Panc1 (cell line): ENCODE measurements around the gene APOL2. TPM values are rescaled to one million over a fixed set of nuclear protein-coding genes. Genes with fewer than 3 reads are reported as not detected.
"Not testable (repeated sequence)": the region's sequence is repeated elsewhere in the genome, so short reads cannot be mapped to it uniquely, and the experiment has no call there.

Source experiments
- ATAC-seq: fragments of 200-7000 bp; cut with Tn5 transposase; 2 replicates; pipeline ENCODE4 v1.9.1; 2020; ENCODE audit warnings: mild to moderate bottlenecking, moderate library complexity
- BruUV-seq: library from RNA; stranded (reverse); fragments of 400-500 nt; replicated peaks from 2 replicates; lab custom pipeline; 2021; lab: Mats Ljungman, UMichigan
- CTCF ChIA-PET: fragments of 300-600 bp; sonication (Branson Sonifier 250); formaldehyde crosslinking; loops from one replicate; lab custom pipeline; 2022; ENCODE audit warnings: antibody characterized with exemption; lab: Charles Lee
- POLR2A ChIA-PET: fragments of 300-600 bp; sonication (Branson Sonifier 250); formaldehyde crosslinking; loops from one replicate; lab custom pipeline; 2022; ENCODE audit warnings: antibody characterized with exemption; lab: Charles Lee
- DNase-seq: peaks from one replicate; pipeline ENCODE4 v3.0.0-alpha.2; 2010; ENCODE audit warnings: low read depth, low spot score
- H3K27ac ChIP-seq: 2 replicates; pipeline ENCODE4 v1.5.1; 2011; ENCODE audit warnings: mild to moderate bottlenecking, low read length, inconsistent platforms
- H3K27me3 ChIP-seq: fragments of 200-500 bp; sonication (Bioruptor generic); 2 replicates; pipeline ENCODE4 v1.6.0; 2014; ENCODE audit warnings: low read length, inconsistent platforms; ENCODE audit not compliant: control insufficient read depth, insufficient read depth
- H3K36me3 ChIP-seq: fragments of 200-500 bp; sonication (Bioruptor generic); 2 replicates; pipeline ENCODE4 v1.5.1; 2014; ENCODE audit warnings: inconsistent platforms, mild to moderate bottlenecking, low read length, moderate library complexity; ENCODE audit not compliant: control insufficient read depth, insufficient read depth
- H3K4me1 ChIP-seq: 2 replicates; pipeline ENCODE4 v1.5.1; 2011; ENCODE audit warnings: inconsistent platforms, mild to moderate bottlenecking, low read length, moderate library complexity; ENCODE audit not compliant: control insufficient read depth, insufficient read depth
- H3K4me3 ChIP-seq, 2 experiments: 2 replicates each; pipeline ENCODE4 v1.5.1; 2011 to 2012; ENCODE audit warnings: low read depth in 2 of 2, low read length in 2 of 2, mild to moderate bottlenecking in 2 of 2, inconsistent platforms in 1 of 2, moderate library complexity in 1 of 2
- H3K9me3 ChIP-seq: fragments of 200-500 bp; sonication (Bioruptor generic); 2 replicates; pipeline ENCODE4 v1.5.1; 2014; ENCODE audit warnings: low read depth, mild to moderate bottlenecking, inconsistent platforms, low read length, moderate library complexity; ENCODE audit not compliant: control insufficient read depth, insufficient read depth
- CTCF ChIP-seq: fragments of 450-650 bp; IDR thresholded peaks from 2 replicates; pipeline ENCODE4 v1.5.1; 2017; ENCODE audit warnings: mild to moderate bottlenecking
- POLR2AphosphoS5 ChIP-seq: IDR thresholded peaks from 2 replicates; pipeline ENCODE4 v1.6.1; 2012; ENCODE audit warnings: mild to moderate bottlenecking, low read depth, low read length, moderate library complexity
- REST ChIP-seq, 2 experiments: IDR thresholded peaks; 2 replicates each; pipeline ENCODE4 v1.6.1; 2011 to 2012; ENCODE audit warnings: low read depth in 2 of 2, control low read depth in 1 of 2, low read length in 1 of 2, mild to moderate bottlenecking in 1 of 2, moderate library complexity in 1 of 2; ENCODE audit not compliant: insufficient read depth in 1 of 2
- SIN3A ChIP-seq: IDR thresholded peaks from 2 replicates; pipeline ENCODE4 v1.6.1; 2012; ENCODE audit warnings: low read depth, mild to moderate bottlenecking, low read length, moderate library complexity, borderline replicate concordance; ENCODE audit not compliant: insufficient read depth
- TCF7L2 ChIP-seq: IDR thresholded peaks from 2 replicates; pipeline ENCODE4 v1.6.1; 2011; ENCODE audit warnings: mild to moderate bottlenecking, low read depth, low read length, inconsistent platforms
- in situ Hi-C: cut with HindIII; loops from 2 replicates; pipeline ENCODE4 v1.10.0; 2016; ENCODE audit warnings: low sequenced_read_pairs, low pct_unique_long_range_greater_than_20kb
- intact Hi-C: fragments of 100-400 bp; cut with micrococcal nuclease; formaldehyde crosslinking; loops from one replicate; pipeline ENCODE4 v1.10.0; 2022; ENCODE audit not compliant: unreplicated experiment
- total RNA-seq: library from RNA; stranded (reverse); gene quantifications from one replicate; pipeline ENCODE4 v1.2.1, GENCODE V29; 2021; ENCODE audit not compliant: unreplicated experiment

Gene APOL2
- total RNA-seq, 1 experiment from 2014 or later = 34.4 TPM

DNA sequence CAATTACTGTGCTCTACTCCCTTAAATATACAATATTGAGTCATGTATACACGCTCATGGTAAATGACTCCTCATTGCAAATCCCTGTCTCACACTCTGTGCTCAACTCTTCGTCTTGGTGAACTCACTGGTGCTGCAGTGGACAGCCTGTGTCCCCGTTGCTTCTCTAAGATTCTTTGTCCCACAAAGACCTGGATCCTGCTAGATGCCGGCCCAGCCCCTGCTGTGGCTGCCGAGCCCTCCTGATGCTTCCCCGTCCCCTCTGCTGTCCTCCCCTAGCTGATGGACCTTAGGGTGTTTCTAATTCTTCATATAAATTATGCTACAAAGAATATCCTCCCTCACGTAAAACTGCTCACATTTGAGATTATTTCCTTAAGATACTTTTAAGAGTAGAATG, 5.5 kb downstream of the APOL2 start:
- Histone ChIP-seq H3K4me1 (peaks cover 7% of the 10 kb centered on the region; the same call in 1 of the 2 replicates), H3K9me3 (no peaks in the 10 kb centered on the region), H3K27ac (no peak overlapping the region), H3K36me3 (no peaks in the 10 kb centered on the region), H3K27me3 (no peaks in the 10 kb centered on the region), H3K4me3 (no peak overlapping the region)
- no peak for TF ChIP-seq POLR2AphosphoS5
- in situ Hi-C loops (no loop called here), intact Hi-C loops (no loop called here)
- ATAC-seq (no peak), DNase-seq (no peak)
- ChIA-PET POLR2A (no interaction called here), CTCF (no interaction called here)
- no TSS peak for BruUV-seq

GRCh38 chr22:36232715-36233401, 6.5 kb downstream of the APOL2 start:
- no peak overlapping the region for H3K27ac ChIP-seq
- H3K27me3 ChIP-seq = no peaks in the 10 kb centered on the region
- CTCF ChIA-PET = no interaction called here
- DNase-seq = no peak
- POLR2A ChIA-PET = no interaction called here
- H3K4me1 ChIP-seq = peaks cover 4% of the 10 kb centered on the region; the same call in 1 of the 2 replicates
- no TSS peak for BruUV-seq
- no peak overlapping the region for H3K4me3 ChIP-seq
- no peak for TF ChIP-seq TCF7L2
- no peak for TF ChIP-seq POLR2AphosphoS5
- TF ChIP-seq REST (IDR thresholded peaks at IDR 0.05; ENCODE audit: insufficient read depth in 1 of 2, low read depth in 2 of 2, low read length in 1 of 2) = no peak
- TF ChIP-seq SIN3A = no peak
- no peak for TF ChIP-seq CTCF
- H3K36me3 ChIP-seq = no peaks in the 10 kb centered on the region
- intact Hi-C loops (no loop called here), in situ Hi-C loops (no loop called here)
- ATAC-seq = no peak
- H3K9me3 ChIP-seq = no peaks in the 10 kb centered on the region

DNA sequence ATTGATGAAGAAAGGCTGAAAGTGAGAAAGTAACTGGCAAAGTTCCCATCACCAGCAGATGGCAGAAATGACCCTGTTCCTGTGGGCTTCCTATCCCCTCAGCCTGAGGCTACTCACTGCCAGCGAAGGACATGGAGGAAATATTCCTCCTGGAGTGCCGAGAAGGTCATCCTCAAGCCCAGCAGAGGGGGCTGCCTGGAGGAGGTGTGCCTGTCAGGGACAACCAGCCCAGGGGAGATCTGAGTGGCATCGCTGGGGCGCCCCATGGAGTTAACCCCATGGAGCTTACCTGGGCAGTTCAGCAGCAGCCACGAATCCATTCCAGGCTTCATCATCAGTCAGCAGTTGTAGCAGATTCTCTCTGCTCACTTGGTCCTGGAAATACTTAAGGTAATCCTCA, 8.3 kb downstream of the APOL2 start:
- H3K4me3 ChIP-seq, H3K36me3 ChIP-seq, CTCF ChIA-PET, H3K4me1 ChIP-seq, POLR2A ChIA-PET, H3K27ac ChIP-seq, DNase-seq, BruUV-seq, in situ Hi-C loops, ATAC-seq, H3K9me3 ChIP-seq, intact Hi-C loops, H3K27me3 ChIP-seq: not testable (repeated sequence)

- DNase-seq, intact Hi-C loops, ATAC-seq, H3K36me3 ChIP-seq, H3K27me3 ChIP-seq, H3K27ac ChIP-seq, H3K4me3 ChIP-seq, BruUV-seq, H3K4me1 ChIP-seq, H3K9me3 ChIP-seq, CTCF ChIA-PET, POLR2A ChIA-PET, in situ Hi-C loops: not testable (repeated sequence)
These were observed 9.7 kb downstream of the APOL2 start for GRCh38 chr22:36229649-36230048.
